Fibroblast of lung (primary cell): ENCODE measurements around the gene KCNG2. TPM values are rescaled to one million over a fixed set of nuclear protein-coding genes. Genes with fewer than 3 reads are reported as not detected.

Source experiments
- DNase-seq, 2 donors: peaks; one replicate each; pipeline versions ENCODE4 v3.0.0 to v3.0.0-alpha.2; 2010; ENCODE audit warnings: low read depth in 2 of 2
- H2AFZ ChIP-seq: 2 replicates; pipeline ENCODE4 v1.5.1; 2012; ENCODE audit warnings: low read length, control low read depth, inconsistent platforms
- H3K27ac ChIP-seq: 2 replicates; pipeline ENCODE4 v1.5.1; 2011; ENCODE audit warnings: low read length, control low read depth; ENCODE audit not compliant: insufficient read depth
- H3K27me3 ChIP-seq: 2 replicates; pipeline ENCODE4 v1.5.1; 2011; ENCODE audit warnings: mild to moderate bottlenecking, low read length; ENCODE audit not compliant: control insufficient read depth, insufficient read depth
- H3K36me3 ChIP-seq: 2 replicates; pipeline ENCODE4 v1.5.1; 2011; ENCODE audit warnings: low read length; ENCODE audit not compliant: control insufficient read depth, insufficient read depth
- H3K4me1 ChIP-seq: 2 replicates; pipeline ENCODE4 v1.5.1; 2011; ENCODE audit warnings: low read length; ENCODE audit not compliant: control insufficient read depth, insufficient read depth; ENCODE audit errors: extremely low read depth
- H3K4me2 ChIP-seq: 2 replicates; pipeline ENCODE4 v1.5.1; 2011; ENCODE audit warnings: low read length, control low read depth; ENCODE audit not compliant: insufficient read depth; ENCODE audit errors: extremely low read depth
- H3K4me3 ChIP-seq, 4 experiments: fragments of 200-600 bp in 1 of 4; sonication (generic) in 1 of 4; replicated peaks in 1 of 4; 2 replicates each; pipeline ENCODE4 v1.5.1; 2011 to 2016; ENCODE audit warnings: low read length in 4 of 4, low read depth in 3 of 4, mild to moderate bottlenecking in 3 of 4, control low read depth in 2 of 4, inconsistent platforms in 1 of 4, mixed read lengths in 1 of 4; ENCODE audit not compliant: insufficient read depth in 1 of 4; ENCODE audit errors: control extremely low read depth in 1 of 4
- H3K79me2 ChIP-seq: 2 replicates; pipeline ENCODE4 v1.5.1; 2012; ENCODE audit warnings: mild to moderate bottlenecking, low read length, inconsistent platforms; ENCODE audit not compliant: control insufficient read depth, insufficient read depth
- H3K9ac ChIP-seq: 2 replicates; pipeline ENCODE4 v1.5.1; 2011; ENCODE audit warnings: mild to moderate bottlenecking, low read length, control low read depth; ENCODE audit not compliant: insufficient read depth
- H3K9me3 ChIP-seq: 2 replicates; pipeline ENCODE4 v1.5.1; 2012; ENCODE audit warnings: low read depth, low read length; ENCODE audit not compliant: control insufficient read depth, insufficient read depth
- H4K20me1 ChIP-seq: 2 replicates; pipeline ENCODE4 v1.5.1; 2011; ENCODE audit warnings: low read length; ENCODE audit not compliant: control insufficient read depth, insufficient read depth; ENCODE audit errors: extremely low read depth
- EZH2 ChIP-seq: IDR thresholded peaks from 2 replicates; pipeline ENCODE4 v1.5.1; 2012; ENCODE audit warnings: low read length, control low read depth, mild to moderate bottlenecking; ENCODE audit errors: missing control alignments
- polyA plus RNA-seq, 2 donors: library from polyadenylated mRNA; depleted of rRNA in 1 of 2; stranded (reverse) in 1 of 2; unstranded in 1 of 2; fragments of >200 nt; gene quantifications; 2 replicates each; pipeline ENCODE4 v1.2.1, GENCODE V29; 2011 to 2012; ENCODE audit warnings: missing spikeins in 1 of 2
- total RNA-seq: library from RNA; depleted of rRNA; stranded (reverse); fragments of >200 nt; gene quantifications from 2 replicates; pipeline ENCODE4 v1.2.1, GENCODE V29; 2014
- TF ChIP-seq, protein P1 (sequence below), 2 donors: IDR thresholded peaks in 1 of 2; conservative IDR thresholded peaks in 1 of 2; 1 replicate in 1 of 2; 2 replicates in 1 of 2; pipeline ENCODE4 v1.5.1; 2011 to 2012; ENCODE audit warnings: low read length in 2 of 2, control low read depth in 1 of 2, inconsistent platforms in 1 of 2, low read depth in 1 of 2, mild to moderate bottlenecking in 1 of 2

The KCNG2 gene
- total and polyA plus RNA-seq, 2 donors (not counting 1 experiment from before 2014, with no cell fraction given), result 0.42 to 10.1 TPM

DNA sequence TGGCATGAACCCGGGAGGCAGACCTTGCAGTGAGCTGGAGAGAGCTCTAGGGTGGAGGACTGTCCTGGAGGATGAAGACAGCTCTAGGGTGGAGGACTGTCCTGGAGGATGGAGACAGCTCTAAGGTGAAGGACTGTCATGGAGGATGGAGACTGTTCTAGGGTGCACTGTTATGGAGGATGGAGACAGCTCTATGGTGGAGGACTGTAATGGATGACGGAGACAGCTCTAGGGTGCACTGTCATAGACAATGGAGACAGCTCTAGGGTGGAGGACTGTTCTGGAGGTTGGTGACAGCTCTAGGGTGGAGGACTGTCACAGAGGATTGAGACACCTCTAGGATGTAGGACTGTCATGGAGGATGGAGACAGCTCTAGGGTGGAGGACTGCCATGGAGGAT lies 21.1 kb upstream of the KCNG2 start:
- Histone ChIP-seq H3K79me2 (no peaks in the 10 kb centered on the region), H3K4me3 (no peak overlapping the region), H3K9ac (no peak overlapping the region), H3K27me3 (no peaks in the 10 kb centered on the region), H2AFZ (no peak overlapping the region), H3K4me2 (no peak overlapping the region), H4K20me1 (no peaks in the 10 kb centered on the region), H3K9me3 (no peaks in the 10 kb centered on the region), H3K36me3 (no peaks in the 10 kb centered on the region), H3K4me1 (no peaks in the 10 kb centered on the region), H3K27ac (no peak overlapping the region)
- no peak for DNase-seq
- no peak for TF ChIP-seq EZH2
- TF ChIP-seq, protein P1, sequence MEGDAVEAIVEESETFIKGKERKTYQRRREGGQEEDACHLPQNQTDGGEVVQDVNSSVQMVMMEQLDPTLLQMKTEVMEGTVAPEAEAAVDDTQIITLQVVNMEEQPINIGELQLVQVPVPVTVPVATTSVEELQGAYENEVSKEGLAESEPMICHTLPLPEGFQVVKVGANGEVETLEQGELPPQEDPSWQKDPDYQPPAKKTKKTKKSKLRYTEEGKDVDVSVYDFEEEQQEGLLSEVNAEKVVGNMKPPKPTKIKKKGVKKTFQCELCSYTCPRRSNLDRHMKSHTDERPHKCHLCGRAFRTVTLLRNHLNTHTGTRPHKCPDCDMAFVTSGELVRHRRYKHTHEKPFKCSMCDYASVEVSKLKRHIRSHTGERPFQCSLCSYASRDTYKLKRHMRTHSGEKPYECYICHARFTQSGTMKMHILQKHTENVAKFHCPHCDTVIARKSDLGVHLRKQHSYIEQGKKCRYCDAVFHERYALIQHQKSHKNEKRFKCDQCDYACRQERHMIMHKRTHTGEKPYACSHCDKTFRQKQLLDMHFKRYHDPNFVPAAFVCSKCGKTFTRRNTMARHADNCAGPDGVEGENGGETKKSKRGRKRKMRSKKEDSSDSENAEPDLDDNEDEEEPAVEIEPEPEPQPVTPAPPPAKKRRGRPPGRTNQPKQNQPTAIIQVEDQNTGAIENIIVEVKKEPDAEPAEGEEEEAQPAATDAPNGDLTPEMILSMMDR (conservative IDR thresholded peaks at IDR 0.05 in 1 of 2, IDR thresholded peaks at IDR 0.05 in 1 of 2; ENCODE audit: low read depth in 1 of 2, low read length in 2 of 2), result no peak

DNA sequence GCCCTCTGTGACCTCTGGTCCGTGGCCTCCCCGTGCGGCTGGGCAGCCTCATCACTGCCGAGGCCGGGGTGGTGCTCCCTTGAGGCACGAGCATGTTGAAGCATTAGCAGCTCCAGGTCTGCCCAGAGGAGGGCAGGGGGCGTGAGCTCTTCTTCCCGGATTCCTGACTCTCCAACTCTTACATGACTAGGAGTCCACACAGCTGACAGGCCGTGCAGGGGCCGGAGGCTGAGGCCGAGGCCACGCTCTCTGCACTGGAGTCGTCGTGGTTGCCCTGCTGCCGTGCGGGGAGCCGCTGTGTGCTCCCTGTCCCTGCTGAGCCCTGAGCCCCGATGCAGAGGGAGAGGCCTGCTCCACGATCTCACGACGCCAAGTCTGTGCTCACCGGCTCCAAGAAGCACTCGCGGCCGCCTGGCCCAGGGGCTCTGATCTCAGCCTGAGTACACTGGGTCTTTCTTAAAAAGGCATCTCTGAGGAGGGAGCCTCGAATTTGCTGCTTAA lies 19.4 kb upstream of the KCNG2 start:
- no peaks in the 10 kb centered on the region for H3K79me2 ChIP-seq
- H4K20me1 ChIP-seq, result no peaks in the 10 kb centered on the region
- no peaks in the 10 kb centered on the region for H3K36me3 ChIP-seq
- TF ChIP-seq, protein P1 (conservative IDR thresholded peaks at IDR 0.05 in 1 of 2, IDR thresholded peaks at IDR 0.05 in 1 of 2; ENCODE audit: low read depth in 1 of 2, low read length in 2 of 2), result no peak
- no peak for TF ChIP-seq EZH2
- H3K4me3 ChIP-seq, result no peak overlapping the region
- H3K9me3 ChIP-seq, result no peaks in the 10 kb centered on the region
- no peaks in the 10 kb centered on the region for H3K4me1 ChIP-seq
- DNase-seq, result no peak
- H3K27ac ChIP-seq, result no peak overlapping the region
- no peak overlapping the region for H3K9ac ChIP-seq
- no peaks in the 10 kb centered on the region for H3K27me3 ChIP-seq
- H2AFZ ChIP-seq, result no peak overlapping the region
- no peak overlapping the region for H3K4me2 ChIP-seq

DNA sequence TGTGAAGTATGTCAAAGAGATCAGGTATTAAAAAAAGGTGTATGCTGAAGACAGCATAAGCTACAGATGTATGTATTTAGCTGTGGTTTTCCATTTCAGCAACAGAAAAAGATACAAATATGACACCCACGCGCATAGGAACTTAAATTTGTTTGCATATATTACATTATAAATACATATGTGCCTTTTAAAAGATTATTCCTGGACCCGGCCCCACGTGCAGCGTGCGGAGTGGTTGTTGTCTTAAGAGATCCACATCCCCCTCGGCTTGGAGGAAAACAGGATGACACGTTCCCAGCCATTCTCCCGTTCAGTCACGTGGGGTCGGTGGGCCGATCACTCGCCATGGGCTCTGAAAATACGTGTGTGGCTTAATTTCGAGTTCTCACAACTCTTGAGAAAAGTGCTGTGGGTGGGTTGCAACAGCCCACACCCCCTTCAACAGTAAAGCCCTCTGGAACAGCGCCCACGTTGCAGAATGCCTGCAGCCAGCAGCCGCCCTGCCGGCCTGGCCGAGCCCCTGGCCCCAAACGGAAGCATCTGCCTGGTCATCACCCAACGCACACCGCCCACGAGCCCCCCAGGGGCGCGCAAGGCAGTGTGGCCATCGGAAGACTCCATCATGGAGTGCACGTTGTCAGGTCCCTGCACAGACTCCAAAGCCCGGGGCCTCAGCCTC lies 18.6 kb upstream of the KCNG2 start:
- Histone ChIP-seq H3K4me3 (no peak overlapping the region), H3K27ac (no peak overlapping the region), H3K4me2 (no peak overlapping the region), H3K27me3 (peaks cover 3% of the 10 kb centered on the region), H3K4me1 (no peaks in the 10 kb centered on the region), H3K36me3 (no peaks in the 10 kb centered on the region), H2AFZ (no peak overlapping the region), H3K9ac (no peak overlapping the region), H4K20me1 (no peaks in the 10 kb centered on the region), H3K79me2 (no peaks in the 10 kb centered on the region), H3K9me3 (no peaks in the 10 kb centered on the region)
- no peak for DNase-seq
- TF ChIP-seq EZH2, result no peak
- TF ChIP-seq, protein P1 (conservative IDR thresholded peaks at IDR 0.05 in 1 of 2, IDR thresholded peaks at IDR 0.05 in 1 of 2; ENCODE audit: low read depth in 1 of 2, low read length in 2 of 2), result no peak
